GM12892 (cell line): ENCODE measurements around the gene ZMIZ1.

Experiments used
- POLR2A ChIP-seq: IDR thresholded peaks from 2 replicates; pipeline ENCODE4 v1.6.1; 2011; ENCODE audit warnings: low read depth, low read length, control low read depth
- POLR2AphosphoS5 ChIP-seq: IDR thresholded peaks from 2 replicates; pipeline ENCODE4 v1.6.1; 2011; ENCODE audit warnings: low read depth, low read length, control low read depth

DNA sequence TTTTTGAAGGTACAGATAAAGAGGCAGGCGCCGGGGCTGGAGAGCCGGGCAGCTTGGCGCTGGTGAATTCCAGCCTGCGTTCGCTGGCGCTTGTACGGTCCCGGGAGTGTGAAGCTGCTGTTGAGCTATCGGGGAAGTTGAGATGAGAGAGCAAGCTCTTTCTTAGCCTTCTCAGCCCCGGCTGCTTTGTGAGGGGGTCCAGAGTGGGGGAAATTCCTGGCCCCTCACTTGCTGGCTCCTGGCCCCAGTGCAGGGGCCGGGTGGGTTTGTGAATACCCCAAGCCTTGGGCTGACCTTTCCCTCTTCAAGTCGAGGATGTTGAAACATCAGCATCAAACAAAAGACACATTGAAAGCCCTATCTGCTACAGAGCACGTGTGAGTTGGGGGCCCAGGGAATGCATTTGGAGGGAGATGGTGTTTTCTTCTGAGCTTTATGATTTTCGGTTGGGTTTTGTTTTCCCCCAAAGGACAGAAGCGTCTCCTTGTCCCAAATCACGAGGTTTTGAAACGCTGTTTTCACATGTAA is 2.7 kb downstream of the ZMIZ1 start:
- no peak for TF ChIP-seq POLR2A
- no peak for TF ChIP-seq POLR2AphosphoS5
